GM19463 (cell line): ENCODE results near the gene HHAT.

Source experiments
- ATAC-seq: cut with Tn5 transposase; IDR thresholded peaks from one replicate; pipeline ENCODE4 v1.9.1; 2021; ENCODE audit warnings: mild to moderate bottlenecking, moderate library complexity; ENCODE audit not compliant: unreplicated experiment

HHAT gene

DNA sequence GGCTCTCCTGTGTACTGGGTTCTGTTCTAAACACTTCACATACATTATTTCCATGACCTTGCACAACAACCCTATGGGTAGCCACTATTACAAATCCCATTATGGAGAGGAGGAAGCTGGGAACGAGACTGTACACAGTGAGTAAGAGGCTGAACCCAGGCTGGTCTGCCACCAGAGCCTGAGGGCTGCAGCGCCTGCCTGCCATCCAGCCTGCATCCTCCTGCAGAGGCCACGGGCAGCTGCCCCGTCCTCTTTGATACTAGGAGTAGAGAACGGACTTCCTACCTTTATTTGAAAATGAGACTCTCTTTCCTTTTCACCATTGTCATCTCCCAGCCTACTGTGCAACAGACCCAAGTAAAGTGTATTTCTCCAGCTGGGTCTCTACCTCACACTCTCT is 370.0 kb downstream of the HHAT start:
- ATAC-seq, result no peak

DNA sequence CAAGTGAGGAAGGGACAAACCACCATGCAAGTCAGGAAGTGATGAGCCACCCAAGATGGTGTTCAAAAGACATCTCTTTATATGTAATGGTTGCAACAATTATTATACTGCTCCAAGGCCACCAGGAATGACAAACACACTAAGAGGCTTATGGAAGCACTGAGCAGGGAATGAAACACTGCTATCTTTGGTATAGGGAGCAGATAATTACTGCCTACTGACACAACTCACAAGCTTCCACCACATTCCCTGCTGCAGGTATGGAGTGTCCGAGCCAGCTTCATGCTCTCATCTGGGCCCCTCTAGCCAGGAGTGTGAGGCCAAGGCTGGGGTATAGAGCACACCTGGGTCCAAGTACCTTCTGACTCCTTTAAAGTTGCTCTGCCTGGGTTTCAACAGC is 371.4 kb downstream of the HHAT start:
- no peak for ATAC-seq

DNA sequence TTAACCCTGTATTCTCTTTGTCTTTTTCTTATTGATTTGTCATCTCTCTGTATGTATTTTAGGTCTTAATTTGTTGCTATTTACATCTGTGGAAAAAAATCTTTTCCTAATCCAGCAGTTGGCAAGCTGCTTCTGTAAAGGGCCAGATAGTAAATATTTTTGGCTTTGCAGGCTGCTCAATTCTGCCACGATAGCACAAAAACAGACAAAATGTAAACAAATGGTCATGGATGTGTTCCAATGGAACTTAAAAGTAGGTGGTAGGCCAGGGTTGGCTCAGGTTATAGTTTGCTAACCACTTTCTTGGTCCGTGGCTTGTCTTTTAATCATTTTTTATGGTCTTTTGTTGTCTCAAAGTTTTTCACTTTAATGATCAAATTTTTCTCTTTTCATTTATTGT is 371.8 kb downstream of the HHAT start:
- ATAC-seq, result no peak

DNA sequence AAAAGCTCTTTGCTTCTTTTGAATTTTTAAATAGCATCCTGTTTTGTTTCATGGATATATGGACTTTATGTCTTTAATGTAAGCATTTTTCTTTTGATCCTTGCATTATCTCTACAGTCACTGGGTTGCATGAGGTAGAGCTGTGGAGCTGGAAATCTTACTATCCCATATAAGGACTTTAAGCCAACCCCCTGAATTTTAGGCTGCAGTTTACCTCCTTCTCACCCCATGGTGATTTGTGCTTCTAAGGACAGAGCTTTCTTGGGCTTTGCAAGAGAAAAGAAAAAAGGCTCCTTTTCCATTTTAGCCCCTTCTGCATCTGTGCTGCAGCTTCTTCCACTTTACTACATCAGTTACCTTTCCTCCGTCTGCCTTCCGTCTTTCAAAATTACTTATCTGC is 373.8 kb downstream of the HHAT start:
- ATAC-seq, result no peak

DNA sequence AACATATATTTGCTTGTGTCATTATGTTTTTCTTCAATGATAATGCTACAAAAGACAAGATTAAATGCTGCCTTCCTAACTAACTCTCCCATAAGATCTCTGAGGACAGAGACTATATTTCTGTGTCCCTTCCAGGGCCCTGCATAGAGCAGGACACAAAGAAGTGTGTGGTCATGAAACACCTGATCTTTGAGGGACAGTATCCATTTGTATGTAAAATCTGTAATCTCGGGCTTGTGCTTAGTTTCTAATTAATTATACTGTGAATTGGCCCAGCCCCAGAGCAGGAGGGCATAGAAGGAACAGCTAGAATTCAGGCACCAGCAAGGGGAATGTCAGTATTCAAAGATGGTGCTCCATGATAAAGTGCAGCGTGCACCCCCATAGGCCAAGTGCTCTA is 374.9 kb downstream of the HHAT start:
- no peak for ATAC-seq

DNA sequence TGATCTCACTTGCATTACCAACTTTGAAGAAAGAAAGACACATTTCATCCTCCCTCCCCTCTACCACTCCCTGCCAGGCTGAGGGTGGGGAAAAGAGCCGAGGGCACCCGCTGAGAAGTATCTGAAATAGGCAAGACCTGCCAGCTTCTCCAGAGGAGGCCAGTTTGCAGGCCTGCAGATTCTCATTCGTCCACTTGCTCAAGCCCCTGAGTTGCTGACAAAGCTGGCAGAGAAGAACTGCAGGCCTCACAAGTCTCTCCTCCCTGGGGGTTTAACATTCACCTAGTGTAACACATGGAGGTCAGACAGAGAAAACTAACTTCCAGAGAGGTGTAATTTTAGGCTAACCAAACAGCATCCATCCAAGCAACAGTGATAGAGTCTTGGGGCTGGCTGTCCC is 376.4 kb downstream of the HHAT start:
- no peak for ATAC-seq

DNA sequence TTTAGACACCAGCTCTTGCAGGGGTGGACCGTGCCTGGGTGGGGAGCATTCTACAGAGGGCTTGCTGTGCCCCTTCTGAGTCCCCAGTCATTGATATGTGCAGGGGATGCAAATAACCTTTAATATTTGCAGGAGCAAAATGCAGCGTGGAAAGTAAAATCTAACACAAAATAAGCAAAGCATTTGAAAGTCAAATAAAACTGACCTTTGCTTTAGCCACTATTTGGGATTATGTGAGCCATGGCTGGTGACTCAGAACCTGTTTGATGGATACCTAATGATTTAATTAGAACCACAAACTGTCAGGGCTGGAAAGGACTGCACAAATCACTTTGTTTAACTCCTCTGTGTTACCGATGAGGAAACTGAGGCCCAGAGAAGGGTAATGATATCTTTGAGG is 377.5 kb downstream of the HHAT start:
- ATAC-seq, result no peak

DNA sequence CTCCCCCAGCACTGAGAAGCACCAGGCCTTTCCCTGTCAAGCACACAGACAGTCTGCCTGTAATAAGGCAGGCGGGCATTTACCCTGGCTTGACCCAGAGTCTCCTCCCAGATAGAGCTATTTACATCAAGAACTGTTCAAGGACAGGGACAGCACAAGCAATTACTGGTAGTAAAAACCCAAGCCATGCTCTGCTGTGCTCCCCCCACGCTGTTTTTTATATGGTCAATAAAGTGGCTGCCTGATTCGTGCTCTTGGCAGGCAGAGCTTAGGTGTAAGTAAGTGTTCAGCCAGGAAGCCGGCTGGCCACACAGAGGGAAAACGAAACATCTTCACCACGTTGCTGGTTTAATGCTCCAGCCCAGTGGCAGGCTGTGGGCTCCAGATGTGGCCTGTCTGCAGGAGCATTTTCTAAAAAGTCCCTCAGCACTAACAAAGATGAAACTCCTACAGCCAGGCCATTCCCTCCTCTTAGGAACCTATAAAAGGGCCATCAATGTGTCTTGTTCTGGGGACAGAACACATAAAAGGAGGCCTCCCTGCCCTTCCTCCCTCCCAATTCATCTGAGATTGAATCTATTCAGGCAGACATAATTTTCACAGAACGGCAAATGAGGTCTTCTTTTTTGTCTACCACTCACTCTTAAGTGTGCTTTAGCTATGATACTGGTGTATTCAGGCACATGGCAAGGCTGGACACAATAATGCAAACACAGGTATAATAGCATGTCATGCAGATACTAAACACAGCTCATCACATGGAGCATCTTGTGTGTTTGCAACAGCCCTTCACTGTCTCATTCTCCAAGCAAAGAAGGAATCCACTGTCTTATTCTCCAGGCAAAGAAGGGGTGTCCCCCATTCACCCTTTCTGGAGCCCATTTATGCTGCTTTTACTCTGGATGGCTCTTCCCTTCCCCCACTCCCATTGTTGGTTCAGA is 378.9 kb downstream of the HHAT start:
- no peak for ATAC-seq

DNA sequence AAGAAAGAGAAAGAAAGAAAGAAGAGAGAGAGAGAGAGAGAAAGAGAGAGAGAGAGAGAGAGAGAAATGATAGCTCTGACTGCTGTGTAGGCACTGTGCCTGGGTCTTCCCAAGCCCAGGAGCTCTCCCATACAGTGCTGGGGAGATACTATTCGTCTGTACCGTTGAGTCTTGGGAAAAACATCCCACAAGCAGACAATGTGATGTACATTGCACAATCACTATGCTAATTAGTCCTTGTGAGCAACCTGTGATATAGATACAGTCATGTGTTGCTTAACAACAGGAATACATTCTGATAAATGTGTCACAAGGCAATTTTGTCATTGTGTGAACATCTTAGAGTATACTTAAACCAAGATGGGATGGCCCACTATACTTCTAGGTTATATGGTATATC is 381.0 kb downstream of the HHAT start:
- ATAC-seq, result no peak

DNA sequence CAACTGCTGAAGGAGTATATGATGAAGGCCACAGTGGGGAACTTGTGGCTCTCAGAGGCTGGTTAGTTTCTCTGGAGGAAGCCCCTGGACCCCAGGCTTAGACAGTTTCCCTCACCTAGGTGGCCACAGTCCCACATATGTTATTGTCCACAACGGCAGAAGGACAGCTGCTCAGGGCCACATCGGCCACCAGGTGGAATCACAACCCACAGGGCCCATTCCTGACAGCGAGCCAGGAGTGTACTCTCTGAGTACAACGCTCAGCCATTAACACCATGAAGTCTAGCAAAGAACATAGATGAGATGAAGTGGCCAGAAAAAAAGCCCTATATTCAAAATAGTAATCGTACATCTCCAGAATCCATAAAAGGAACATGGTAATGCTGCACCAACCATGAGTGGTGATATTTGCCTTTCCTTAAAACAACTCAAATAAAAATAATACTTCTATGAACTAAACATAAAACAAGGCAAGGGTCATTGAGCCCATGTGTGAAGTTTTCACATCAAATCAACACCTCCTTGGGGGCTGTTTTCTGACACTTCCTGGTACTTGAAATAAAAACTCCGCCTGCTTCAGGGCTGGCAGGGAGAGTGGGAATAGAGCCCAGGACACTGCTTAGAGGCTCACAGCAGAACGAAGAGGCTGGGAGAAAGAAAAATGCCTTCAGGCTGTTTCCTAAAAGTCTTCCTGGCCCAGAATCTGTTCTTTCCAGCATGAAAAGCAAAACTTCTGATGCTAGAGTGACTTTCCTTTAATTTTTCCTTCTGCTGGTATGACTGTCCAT is 383.3 kb downstream of the HHAT start:
- no peak for ATAC-seq

DNA sequence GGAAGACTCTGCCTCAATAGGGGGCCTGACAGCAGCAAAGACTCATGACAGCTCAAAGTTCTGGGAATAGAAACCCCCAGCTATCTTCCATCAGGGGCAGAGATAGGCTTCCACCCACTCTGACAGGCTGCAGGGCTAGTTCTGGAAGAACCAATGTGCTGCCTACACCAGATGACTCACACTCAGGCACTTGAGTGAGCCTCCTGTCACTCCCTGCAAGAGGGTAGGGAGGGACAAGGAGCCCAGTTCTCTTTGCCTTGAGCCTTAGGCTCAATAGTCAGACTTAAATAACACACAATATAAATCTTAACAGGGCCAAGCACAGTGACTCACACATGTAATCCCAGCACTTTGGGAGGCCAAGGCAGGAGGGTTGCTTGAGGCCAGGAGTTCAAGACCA is 386.4 kb downstream of the HHAT start:
- no peak for ATAC-seq

DNA sequence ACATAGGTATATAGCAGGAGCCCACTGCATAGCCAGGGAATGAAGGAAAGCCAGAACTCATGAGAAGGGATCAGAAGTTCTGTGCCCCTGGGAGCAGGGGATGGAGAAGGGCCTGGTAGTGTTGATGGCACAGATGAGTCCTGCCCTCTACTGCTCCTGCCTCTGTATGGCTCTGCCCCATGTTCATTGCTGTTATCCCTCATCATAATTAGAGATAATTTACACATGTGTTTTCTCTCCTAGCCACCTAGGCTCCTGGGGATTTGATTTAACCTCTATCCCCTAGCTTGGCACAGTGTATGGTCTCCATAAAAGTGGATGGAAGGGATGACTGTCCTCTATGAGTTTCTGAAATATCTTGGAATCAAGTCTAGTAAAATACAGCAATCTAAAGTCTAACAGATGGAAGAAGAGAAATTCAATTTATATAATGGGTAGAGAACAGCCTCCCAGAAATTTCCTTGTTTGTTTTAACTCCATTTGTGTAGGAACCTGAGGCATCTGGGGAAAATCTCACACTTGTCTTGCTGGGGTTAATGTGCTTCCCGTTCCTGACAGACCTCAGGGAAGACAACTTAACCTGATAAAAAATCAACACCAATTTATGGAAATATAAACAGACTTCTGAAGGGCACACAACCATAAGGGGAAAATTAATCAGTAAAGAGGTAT is 393.8 kb downstream of the HHAT start:
- no peak for ATAC-seq

DNA sequence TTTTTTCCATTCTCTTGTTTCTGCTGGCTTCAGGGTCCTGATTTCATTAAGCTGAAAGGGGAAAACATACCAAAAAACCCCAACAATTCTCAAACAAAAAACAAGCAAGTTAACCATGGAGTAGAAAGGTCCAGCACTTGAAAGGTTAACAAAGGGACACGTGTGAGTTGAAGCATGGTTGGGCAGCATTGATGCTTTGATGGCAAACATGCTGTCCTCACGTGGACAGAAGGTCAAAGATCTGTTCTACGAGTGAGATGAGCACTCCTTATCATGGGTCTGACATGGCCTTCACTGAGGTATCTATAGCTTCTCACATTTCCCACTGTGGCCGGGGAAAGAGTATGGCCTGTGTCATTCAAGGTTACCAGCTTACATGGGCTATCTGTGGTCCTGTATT is 394.9 kb downstream of the HHAT start:
- no peak for ATAC-seq

DNA sequence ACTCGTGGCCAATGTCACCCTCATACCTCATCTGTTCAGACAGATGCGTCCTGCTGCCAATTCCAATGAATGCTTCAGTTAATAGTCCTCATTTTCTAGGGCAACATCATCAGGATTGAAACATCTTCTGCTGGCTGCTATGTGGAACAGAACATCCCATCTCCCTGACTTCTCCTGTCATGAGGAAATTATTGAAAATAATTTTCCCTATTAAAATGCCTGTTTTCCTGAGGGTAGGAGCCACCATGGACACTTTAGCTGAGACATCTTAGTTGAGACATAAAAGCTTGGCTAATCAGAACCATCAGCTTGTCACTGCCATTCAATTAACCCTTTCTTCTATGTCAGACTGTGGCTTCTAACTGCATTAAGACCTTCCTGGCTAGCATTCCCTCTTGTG is 396.1 kb downstream of the HHAT start:
- no peak for ATAC-seq
